D721Med (cell line): Measurements from ENCODE around the gene VASN.
A peak's percentile ranks its signal among the peaks of the same experiment; 100 is the strongest.

Experiments
- DNase-seq: peaks from one replicate; pipeline ENCODE4 v3.0.0; 2011; ENCODE audit warnings: low spot score; ENCODE audit not compliant: insufficient read length
- FAIRE-seq: peaks from 2 replicates; lab custom pipeline; 2011; peaks lifted over from hg19 to GRCh38; lab: Jason Lieb, UNC
- TF ChIP-seq, protein P1 (sequence below): IDR thresholded peaks from 2 replicates; pipeline ENCODE4 v1.5.1; 2012; ENCODE audit warnings: mild to moderate bottlenecking, control low read depth; ENCODE audit not compliant: insufficient read depth; ENCODE audit errors: missing control alignments

VASN gene

DNA sequence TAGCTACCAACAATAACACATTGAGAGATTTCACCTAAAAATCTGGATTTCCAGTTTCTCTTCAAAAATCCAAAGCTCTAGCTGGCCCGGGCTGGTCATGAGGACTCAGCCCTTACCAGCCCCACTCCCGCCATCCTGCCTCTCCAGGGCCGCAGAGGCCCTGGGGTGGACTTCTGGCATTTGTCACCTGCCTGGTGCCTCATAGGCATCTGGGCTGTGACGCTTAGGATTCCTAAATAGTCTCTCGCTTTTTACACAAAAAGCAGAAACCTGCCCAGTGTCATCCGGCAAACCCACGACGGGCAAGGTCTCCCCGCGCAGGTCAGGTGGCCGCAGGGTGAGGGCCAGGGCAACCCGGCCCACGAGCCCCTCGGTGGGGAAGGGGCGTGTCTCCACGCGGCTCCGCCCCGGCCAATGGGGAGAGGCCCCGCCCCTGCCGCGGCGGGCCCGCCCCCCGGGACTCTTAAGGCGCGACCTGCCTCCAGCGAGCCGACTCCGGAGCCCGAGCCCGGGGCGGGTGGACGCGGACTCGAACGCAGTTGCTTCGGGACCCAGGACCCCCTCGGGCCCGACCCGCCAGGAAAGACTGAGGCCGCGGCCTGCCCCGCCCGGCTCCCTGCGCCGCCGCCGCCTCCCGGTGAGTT, at the start of gene VASN:
TSS of gene VASN (plus strand) at position 492 of the 644 bp plus-strand sequence. CDS start 9,030 bp downstream, outside the sequence.
- FAIRE-seq (no peak), DNase-seq (peak; percentile 98)

DNA sequence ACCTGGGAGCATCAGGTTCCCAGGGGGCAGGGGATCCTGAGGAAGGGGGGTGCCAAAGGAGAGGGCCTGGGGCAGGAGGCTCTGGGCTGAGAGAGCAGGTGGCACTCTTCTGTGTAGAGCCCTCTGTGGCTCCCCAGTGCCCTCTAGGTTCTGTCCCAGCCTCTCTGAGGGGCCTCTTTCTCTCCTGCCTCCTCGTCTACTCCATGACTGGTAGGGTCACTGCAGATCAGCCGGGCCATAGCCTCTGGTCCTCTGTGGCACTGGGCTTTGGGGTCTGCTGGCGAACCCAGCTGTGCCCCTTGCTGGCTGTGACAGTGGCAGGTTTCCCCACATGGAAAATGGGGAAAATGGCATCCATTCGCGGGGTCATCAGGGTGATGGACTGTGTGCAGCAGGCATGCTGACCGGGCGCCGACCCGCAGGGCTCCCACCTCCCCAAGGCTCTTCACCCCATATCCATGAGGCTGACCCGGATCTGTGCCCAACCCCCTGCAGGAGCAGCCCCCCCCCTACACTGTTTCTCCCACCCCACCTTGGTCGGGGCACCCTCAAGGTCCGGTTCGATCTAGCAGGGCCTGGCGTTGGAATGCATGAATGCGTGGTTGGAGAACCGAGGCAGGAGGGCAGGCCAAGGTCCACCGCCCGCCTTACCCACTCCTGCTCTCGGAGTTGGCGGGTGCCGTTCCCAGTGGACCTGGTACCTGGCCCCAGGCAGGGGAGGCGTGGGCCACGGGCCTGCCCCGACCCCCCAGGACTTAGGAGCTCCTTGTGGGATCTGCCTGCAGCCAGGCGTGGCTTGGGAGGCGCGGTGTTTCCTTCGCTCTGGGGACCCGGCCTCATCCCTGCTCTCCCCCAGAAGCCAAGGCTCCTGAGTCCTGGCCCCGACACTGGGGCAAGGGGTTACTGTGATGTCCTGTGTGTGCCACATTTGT, 49.3 kb upstream of the VASN start:
- TF ChIP-seq, protein P1, sequence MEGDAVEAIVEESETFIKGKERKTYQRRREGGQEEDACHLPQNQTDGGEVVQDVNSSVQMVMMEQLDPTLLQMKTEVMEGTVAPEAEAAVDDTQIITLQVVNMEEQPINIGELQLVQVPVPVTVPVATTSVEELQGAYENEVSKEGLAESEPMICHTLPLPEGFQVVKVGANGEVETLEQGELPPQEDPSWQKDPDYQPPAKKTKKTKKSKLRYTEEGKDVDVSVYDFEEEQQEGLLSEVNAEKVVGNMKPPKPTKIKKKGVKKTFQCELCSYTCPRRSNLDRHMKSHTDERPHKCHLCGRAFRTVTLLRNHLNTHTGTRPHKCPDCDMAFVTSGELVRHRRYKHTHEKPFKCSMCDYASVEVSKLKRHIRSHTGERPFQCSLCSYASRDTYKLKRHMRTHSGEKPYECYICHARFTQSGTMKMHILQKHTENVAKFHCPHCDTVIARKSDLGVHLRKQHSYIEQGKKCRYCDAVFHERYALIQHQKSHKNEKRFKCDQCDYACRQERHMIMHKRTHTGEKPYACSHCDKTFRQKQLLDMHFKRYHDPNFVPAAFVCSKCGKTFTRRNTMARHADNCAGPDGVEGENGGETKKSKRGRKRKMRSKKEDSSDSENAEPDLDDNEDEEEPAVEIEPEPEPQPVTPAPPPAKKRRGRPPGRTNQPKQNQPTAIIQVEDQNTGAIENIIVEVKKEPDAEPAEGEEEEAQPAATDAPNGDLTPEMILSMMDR: no peak
- FAIRE-seq (no peak), DNase-seq (no peak)

More for the DNA sequence above, at the start of gene VASN:
- TF ChIP-seq, protein P1: no peak

DNA sequence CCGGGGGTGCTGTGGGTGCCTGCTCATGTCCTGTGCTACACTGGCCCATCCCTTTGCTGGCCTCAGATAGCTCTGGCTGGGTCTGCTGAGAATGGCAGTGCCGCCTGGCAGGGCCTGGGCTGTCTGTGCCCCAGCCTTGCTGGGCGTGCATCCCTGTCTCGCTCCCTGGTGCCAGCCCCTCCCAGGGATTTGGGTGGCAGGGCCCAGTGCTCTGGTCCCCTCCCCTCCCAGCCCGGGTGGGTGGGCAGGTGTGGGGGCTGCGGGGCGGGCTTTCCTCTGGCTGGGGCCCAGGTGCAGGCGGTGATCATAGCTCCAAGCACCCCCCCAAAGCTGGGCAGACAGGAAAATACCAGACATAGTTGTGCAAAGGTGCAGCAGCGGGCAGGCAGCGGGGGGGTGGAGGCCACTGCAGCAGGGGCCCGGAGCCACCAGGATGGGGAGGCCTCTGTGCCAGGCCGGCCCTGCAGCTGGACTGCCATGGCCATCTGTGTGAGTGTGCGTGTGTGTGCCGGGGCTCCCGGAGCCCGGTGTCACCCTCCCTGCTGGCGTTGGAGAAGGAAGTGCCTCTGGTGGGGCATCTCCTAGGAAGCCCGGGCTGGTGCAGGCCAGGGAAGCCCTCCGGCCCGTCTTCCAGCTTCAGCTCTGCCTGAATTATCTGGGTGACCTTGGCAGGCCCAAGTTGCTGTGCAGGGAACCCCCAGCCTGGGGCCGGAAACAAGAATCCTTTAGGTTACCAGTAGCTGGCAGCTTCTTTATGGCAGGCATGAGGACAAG, 48.4 kb upstream of the VASN start:
- DNase-seq (no peak), FAIRE-seq (no peak)
- TF ChIP-seq, protein P1: no peak

DNA sequence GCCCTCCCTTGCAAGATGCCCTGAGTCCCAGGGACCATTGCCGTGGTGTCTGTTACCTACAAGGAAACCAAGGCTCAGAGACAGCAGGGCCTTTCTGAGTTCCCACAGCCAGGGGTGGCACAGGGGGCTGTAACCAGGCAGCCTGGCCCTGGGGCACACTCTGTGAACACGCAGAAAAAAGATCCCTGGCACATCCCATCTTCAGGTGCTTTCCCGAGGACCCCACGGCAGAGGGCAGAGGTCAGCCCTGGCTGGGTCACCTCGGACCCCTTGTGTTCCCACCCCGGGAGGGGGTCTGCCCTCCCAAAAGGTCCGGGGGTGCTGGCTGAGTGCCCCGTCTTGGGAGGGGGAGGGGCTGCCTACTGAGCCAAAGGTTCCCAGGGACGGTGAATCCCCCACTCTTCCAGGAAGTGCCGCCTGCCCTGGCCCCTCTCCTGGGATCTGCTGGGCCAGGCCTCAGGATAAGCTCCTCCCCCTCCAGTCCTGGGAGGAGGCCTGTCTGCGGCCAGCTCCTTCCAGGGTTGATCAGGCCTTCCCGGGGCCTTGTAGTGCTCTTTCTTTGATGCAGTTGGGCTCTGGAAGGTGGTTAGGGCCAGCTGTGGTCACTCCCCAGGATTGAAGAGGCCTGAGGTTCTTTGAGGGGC, 47.7 kb upstream of the VASN start:
- no peak for FAIRE-seq
- DNase-seq: no peak
- TF ChIP-seq, protein P1: no peak

DNA sequence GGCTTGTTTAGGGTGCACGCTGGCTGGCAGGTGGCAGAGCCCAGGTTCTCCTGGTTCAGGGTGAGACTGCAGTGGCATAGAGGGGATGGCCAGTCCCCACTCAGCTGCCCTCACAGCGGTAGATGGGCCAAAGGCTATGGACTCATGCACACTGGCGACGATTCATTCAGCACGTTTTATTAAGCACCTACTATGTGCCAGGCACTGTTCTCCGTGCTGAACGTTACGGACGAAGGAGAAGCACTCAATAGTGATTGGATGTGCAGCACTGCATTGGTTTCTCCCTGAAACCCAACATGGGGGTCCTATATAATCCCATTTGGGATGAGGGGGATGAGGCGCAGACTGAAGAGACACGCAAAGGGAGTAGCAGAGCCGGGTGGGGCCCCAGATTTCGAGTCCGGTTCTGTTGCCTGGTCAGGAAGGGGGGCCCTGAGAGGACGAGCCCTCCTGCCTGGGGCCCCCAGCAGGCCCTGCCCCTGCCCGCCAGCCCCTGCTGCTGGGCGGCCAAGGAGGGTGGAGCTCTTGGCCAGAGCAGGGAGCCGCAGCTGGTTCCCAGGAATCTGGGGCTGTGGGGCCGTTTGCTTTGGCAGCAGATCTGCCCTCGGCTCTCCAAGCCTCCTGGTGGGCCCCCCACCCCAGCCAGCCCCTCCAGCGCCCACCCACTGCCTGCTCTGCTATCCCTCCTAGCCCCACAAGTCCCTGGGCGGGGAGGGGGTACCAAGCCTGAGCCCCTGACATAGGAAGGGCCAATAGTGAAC, 47.0 kb upstream of the VASN start:
- FAIRE-seq (no peak), DNase-seq (no peak)
- TF ChIP-seq, protein P1: no peak

DNA sequence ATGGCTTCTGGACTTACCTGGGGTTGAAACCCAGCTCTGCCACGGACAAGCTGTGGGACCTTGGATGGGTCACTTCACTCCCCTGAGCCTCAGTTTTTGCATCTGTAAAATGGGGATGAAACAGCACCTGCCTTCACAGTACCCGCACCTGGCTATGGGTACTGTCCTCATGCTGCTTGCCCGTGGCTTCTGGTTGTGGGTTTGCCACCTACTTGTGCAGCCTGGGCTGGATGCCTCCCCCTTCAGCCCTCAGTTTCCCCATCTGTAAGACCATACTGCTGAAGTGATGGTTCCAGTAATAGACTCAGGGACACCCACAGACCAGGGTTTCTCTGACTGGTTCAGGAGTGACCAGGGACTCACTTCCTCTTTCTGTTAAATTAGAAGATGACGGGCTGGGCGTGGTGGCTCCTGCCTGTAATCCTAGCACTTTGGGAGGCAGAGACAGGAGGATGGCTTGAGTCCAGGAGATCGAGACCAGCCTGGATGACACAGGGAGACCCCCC, 46.3 kb upstream of the VASN start:
- FAIRE-seq (no peak), DNase-seq (no peak)
- TF ChIP-seq, protein P1: no peak
